K562 (cell line): ENCODE measurements around the gene PTPRR. TPM values are rescaled to one million over a fixed set of nuclear protein-coding genes. Genes with fewer than 3 reads are reported as not detected.
A peak's percentile ranks its signal among the peaks of the same experiment; 100 is the strongest.

Source experiments
- BACH1 ChIP-seq: fragments of 200-800 bp; sonication (Bioruptor generic); IDR thresholded peaks from 2 replicates; pipeline ENCODE4 v1.6.1; 2016; ENCODE audit warnings: missing genetic modification characterization, missing compliant biosample characterization
- CBFA2T3 ChIP-seq: fragments of 450-650 bp; IDR thresholded peaks from 2 replicates; pipeline ENCODE4 v1.6.1; 2017
- CBX5 ChIP-seq: IDR thresholded peaks from 2 replicates; pipeline ENCODE4 v1.6.1; 2014; ENCODE audit warnings: low read depth, borderline replicate concordance
- CEBPG ChIP-seq, 3 experiments: fragments of 200-800 bp in 1 of 3; sonication (Bioruptor generic) in 1 of 3; sonication (generic) in 1 of 3; formaldehyde crosslinking in 1 of 3; IDR thresholded peaks in 2 of 3; conservative IDR thresholded peaks in 1 of 3; 2 replicates each; pipeline versions ENCODE4 v1.6.1 to v1.8.0; 2016 to 2022; ENCODE audit warnings: missing compliant biosample characterization in 2 of 3, missing genetic modification characterization in 2 of 3, mild to moderate bottlenecking in 1 of 3, missing genetic modification reagents in 1 of 3
- EP300 ChIP-seq: IDR thresholded peaks from 2 replicates; pipeline ENCODE4 v1.6.1; 2012; ENCODE audit warnings: low read length, improper control_type of control experiment
- FOSL1 ChIP-seq: fragments of 200-800 bp; sonication (Bioruptor generic); conservative IDR thresholded peaks from 2 replicates; pipeline ENCODE4 v1.6.1; 2016; ENCODE audit warnings: missing genetic modification characterization, missing compliant biosample characterization
- GATA2 ChIP-seq: sonication (generic); formaldehyde crosslinking; IDR thresholded peaks from 2 replicates; pipeline ENCODE4 v1.4.0; 2020; ENCODE audit warnings: mild to moderate bottlenecking, missing genetic modification reagents
- HNRNPUL1 ChIP-seq: fragments of 200-400 bp; formaldehyde crosslinking; IDR thresholded peaks from 2 replicates; pipeline ENCODE4 v1.6.1; 2017; ENCODE audit warnings: low read length
- IRF2 ChIP-seq: sonication (generic); formaldehyde crosslinking; IDR thresholded peaks from 2 replicates; pipeline ENCODE4 v1.8.1; 2022; ENCODE audit warnings: mild to moderate bottlenecking, missing genetic modification reagents
- MECOM ChIP-seq: fragments of 250-450 bp; sonication (Bioruptor Pico); IDR thresholded peaks from 2 replicates; pipeline ENCODE4 v1.8.0; 2022; ENCODE audit warnings: inconsistent platforms
- NCOA4 ChIP-seq: fragments of 450-650 bp; IDR thresholded peaks from 2 replicates; pipeline ENCODE4 v1.6.1; 2018; ENCODE audit warnings: mild to moderate bottlenecking; ENCODE audit not compliant: partially characterized antibody
- NFYB ChIP-seq: IDR thresholded peaks from 2 replicates; pipeline ENCODE4 v1.6.1; 2011; ENCODE audit warnings: mild to moderate bottlenecking, moderate library complexity; ENCODE audit not compliant: insufficient read length; ENCODE audit errors: extremely low read depth
- SMAD2 ChIP-seq: fragments of 150-350 bp; IDR thresholded peaks from 2 replicates; pipeline ENCODE4 v1.6.1; 2014; ENCODE audit warnings: low read depth, mild to moderate bottlenecking, low read length
- TCF15 ChIP-seq: fragments of 250-450 bp; sonication (Bioruptor Pico); IDR thresholded peaks from 2 replicates; pipeline ENCODE4 v1.8.0; 2022; ENCODE audit warnings: moderate library complexity, mild to moderate bottlenecking, inconsistent platforms
- TCFL5 ChIP-seq: fragments of 250-450 bp; sonication (Bioruptor Pico); conservative IDR thresholded peaks from 2 replicates; pipeline ENCODE4 v1.6.1; 2021; ENCODE audit warnings: mild to moderate bottlenecking, moderate library complexity, matching md5 sums
- ZBTB1 ChIP-seq: sonication (generic); formaldehyde crosslinking; IDR thresholded peaks from 2 replicates; pipeline ENCODE4 v1.8.1; 2023; ENCODE audit warnings: missing genetic modification reagents, low read depth, mild to moderate bottlenecking, borderline replicate concordance
- ZBTB40 ChIP-seq, 2 experiments: fragments of 450-650 bp in 1 of 2; sonication (generic) in 1 of 2; formaldehyde crosslinking in 1 of 2; IDR thresholded peaks; 2 replicates each; pipeline versions ENCODE4 v1.7.1 to v1.9.0; 2016 to 2022; ENCODE audit warnings: inconsistent platforms in 1 of 2, mild to moderate bottlenecking in 1 of 2, missing genetic modification reagents in 1 of 2
- ZNF165 ChIP-seq: fragments of 250-450 bp; sonication (Bioruptor Pico); IDR thresholded peaks from 2 replicates; pipeline ENCODE4 v1.4.0; 2020; ENCODE audit warnings: borderline replicate concordance
- ZNF830 ChIP-seq: fragments of 250-450 bp; sonication (Bioruptor Pico); IDR thresholded peaks from 2 replicates; pipeline ENCODE4 v1.5.0; 2021; ENCODE audit warnings: mild to moderate bottlenecking
- polyA plus RNA-seq, 8 experiments: library from polyadenylated mRNA; depleted of rRNA in 4 of 8; stranded (reverse) in 5 of 8; unstranded in 3 of 8; fragments of >200 nt; fragmentation: Nextera tagmentation in 2 of 8; fragmentation: Illumina TruSeq in 1 of 8; extraction: Ambion mirVana in 2 of 8; extraction: Trizol in 1 of 8; gene quantifications; 2 replicates each; pipeline versions ENCODE4 v1.2.1 to v1.2.3, GENCODE V29; 2011 to 2014; ENCODE audit warnings: inconsistent platforms in 1 of 8, missing spikeins in 1 of 8
- total RNA-seq, 7 experiments: library from RNA; depleted of rRNA in 6 of 7; stranded (reverse); fragments of >200 nt in 6 of 7; fragmentation: Illumina TruSeq in 2 of 7; extraction: Trizol in 2 of 7; gene quantifications; 2 replicates each; pipeline versions ENCODE4 v1.2.1 to v1.2.3, GENCODE V29; 2011 to 2021; ENCODE audit warnings: low replicate concordance in 1 of 7

Gene PTPRR
- total and polyA plus RNA-seq, 9 of the 15 experiments (the other 6 are each of a cell fraction or from before 2014, with no cell fraction given): 6.6 to 41.7 (median 12.3) TPM

- TF ChIP-seq CEBPG (CRISPR knock-in tag; IDR thresholded peaks at IDR 0.05): no peak
- no peak for TF ChIP-seq CEBPG (tag; conservative IDR thresholded peaks at IDR 0.05 in 1 of 2, IDR thresholded peaks at IDR 0.05 in 1 of 2)
- TF ChIP-seq SMAD2: no peak
- TF ChIP-seq HNRNPUL1: no peak
- 0 out of 2 replicates have a peak, but pooled peaks have one; percentile 22 for TF ChIP-seq TCFL5 (CRISPR knock-in tag)
- peak; percentile 66 for TF ChIP-seq CBFA2T3
- TF ChIP-seq EP300: peak; percentile 83; the same call in 1 of the 2 replicates
- no peak for TF ChIP-seq CBX5
- no peak for TF ChIP-seq IRF2 (CRISPR knock-in tag)
- no peak for TF ChIP-seq TCF15
- TF ChIP-seq ZNF165 (CRISPR knock-in tag): no peak
- no peak for TF ChIP-seq NCOA4
- TF ChIP-seq ZBTB40 (IDR thresholded peaks at IDR 0.05): peak; percentile 69
- TF ChIP-seq ZBTB40 (CRISPR knock-in tag; IDR thresholded peaks at IDR 0.05): no peak
- TF ChIP-seq ZBTB1 (CRISPR knock-in tag): no peak
- TF ChIP-seq FOSL1: peak; percentile 97
- TF ChIP-seq BACH1 (tag): no peak; the same call in 1 of the 2 replicates
- TF ChIP-seq ZNF830 (CRISPR knock-in tag): no peak
- peak; percentile 34; the same call in 1 of the 2 replicates for TF ChIP-seq GATA2
- no peak for TF ChIP-seq NFYB
- TF ChIP-seq MECOM (CRISPR knock-in tag): no peak; the same call in 1 of the 2 replicates
Observed at GRCh38 chr12:70645494-70646317, 274.8 kb downstream of the PTPRR start (continued).
